Endothelial cell of umbilical vein (primary cell): ENCODE measurements around the gene RAB3B.

ENCODE experiments used
- CTCF ChIP-seq, 2 donors: IDR thresholded peaks; 1 replicate in 1 of 2; 2 replicates in 1 of 2; pipeline ENCODE4 v1.5.1; 2011; ENCODE audit warnings: low read length in 2 of 2, mild to moderate bottlenecking in 2 of 2, moderate library complexity in 2 of 2, control low read depth in 1 of 2, inconsistent platforms in 1 of 2, low read depth in 1 of 2; ENCODE audit not compliant: insufficient read depth in 1 of 2; ENCODE audit errors: extremely low read depth in 1 of 2
- EZH2 ChIP-seq: IDR thresholded peaks from 2 replicates; pipeline ENCODE4 v1.6.1; 2012; ENCODE audit warnings: borderline replicate concordance, low read depth, mild to moderate bottlenecking, moderate library complexity, low read length, inconsistent platforms; ENCODE audit not compliant: severe bottlenecking
- POLR2A ChIP-seq: IDR thresholded peaks from 2 replicates; pipeline ENCODE4 v1.6.1; 2012; ENCODE audit warnings: low read depth, mild to moderate bottlenecking, control low read depth, low read length

DNA sequence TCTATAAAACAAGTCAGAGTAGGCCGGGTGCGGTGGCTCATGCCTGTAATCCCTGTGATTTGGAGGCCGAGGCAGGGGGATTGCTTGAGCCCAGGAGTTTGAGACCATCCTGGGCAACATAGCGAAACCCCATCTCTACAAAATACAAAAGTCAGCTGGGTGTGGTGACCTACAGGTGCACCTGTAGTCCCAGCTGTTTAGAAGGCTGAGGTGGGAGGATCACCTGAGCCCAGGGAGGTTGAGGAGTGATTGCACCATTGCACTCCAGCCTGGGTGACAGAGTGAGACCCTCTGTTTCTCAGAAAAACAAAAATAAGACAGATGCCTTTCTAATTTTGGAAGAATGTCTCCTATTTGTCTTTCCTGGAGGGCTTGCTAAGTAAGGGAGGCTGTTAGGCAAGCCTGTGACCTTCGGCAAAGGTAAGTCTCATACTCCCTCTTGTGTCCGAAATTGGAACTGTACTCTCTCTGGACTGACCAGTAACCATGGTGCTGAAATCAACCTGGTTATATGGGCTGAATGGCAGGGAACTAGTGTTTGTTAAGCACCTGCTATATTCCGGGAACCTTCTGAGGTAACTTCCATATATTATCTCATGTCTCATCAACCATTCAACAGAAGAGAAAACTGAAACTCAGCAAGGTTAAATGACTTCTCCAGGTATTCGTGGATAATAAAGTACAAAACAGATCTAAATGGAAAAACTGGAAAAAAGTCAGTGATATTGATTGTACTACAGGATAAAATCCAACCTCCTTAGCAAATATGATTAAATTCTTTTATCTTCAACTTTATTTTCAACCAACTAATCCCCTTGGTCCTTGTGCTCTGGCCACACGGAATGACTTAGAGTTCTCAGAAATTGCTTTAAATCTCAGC lies 11.8 kb upstream of the RAB3B start:
- TF ChIP-seq CTCF (IDR thresholded peaks at IDR 0.05; ENCODE audit: extremely low read depth in 1 of 2, insufficient read depth in 1 of 2, low read depth in 1 of 2, low read length in 2 of 2): peak; percentile 82 to 91
- TF ChIP-seq EZH2: no peak
- no peak for TF ChIP-seq POLR2A
